Caco-2 (cell line): ENCODE data around the gene ITGA11. TPM values are rescaled to one million over a fixed set of nuclear protein-coding genes. Genes with fewer than 3 reads are reported as not detected.

Experiments used
- BruUV-seq: library from RNA; stranded (reverse); fragments of 400-500 nt; replicated peaks from 2 replicates; lab custom pipeline; 2021; lab: Mats Ljungman, UMichigan
- CTCF ChIA-PET: fragments of 300-600 bp; sonication (Branson Sonifier 250); formaldehyde crosslinking; loops from one replicate; lab custom pipeline; 2022; ENCODE audit warnings: antibody characterized with exemption; lab: Charles Lee
- POLR2A ChIA-PET: fragments of 300-600 bp; sonication (Branson Sonifier 250); formaldehyde crosslinking; loops from one replicate; lab custom pipeline; 2022; ENCODE audit warnings: antibody characterized with exemption; lab: Charles Lee
- DNase-seq, 2 experiments: peaks; one replicate each; pipeline versions ENCODE4 v3.0.0 to v3.0.0-alpha.2; 2020 to 2022
- H3K27me3 ChIP-seq: replicated peaks from 2 replicates; pipeline ENCODE4 v1.6.0; 2011; ENCODE audit warnings: low read length; ENCODE audit not compliant: control insufficient read depth, insufficient read depth
- H3K36me3 ChIP-seq: 2 replicates; pipeline ENCODE4 v1.5.1; 2011; ENCODE audit warnings: low read length; ENCODE audit not compliant: control insufficient read depth, insufficient read depth
- H3K4me1 ChIP-seq: fragments of 250-450 bp; sonication (Bioruptor Pico); 2 replicates; pipeline ENCODE4 v1.5.1; 2020; ENCODE audit warnings: mild to moderate bottlenecking
- H3K4me3 ChIP-seq: 2 replicates; pipeline ENCODE4 v1.5.1; 2011; ENCODE audit warnings: low read depth, mild to moderate bottlenecking, control low read depth, low read length
- H3K9me3 ChIP-seq: fragments of 250-450 bp; sonication (Bioruptor Pico); 2 replicates; pipeline ENCODE4 v1.5.1; 2020; ENCODE audit warnings: mild to moderate bottlenecking, moderate library complexity
- H3K27ac Mint-ChIP-seq: one replicate; pipeline ENCODE4 v1.8.0; 2022; ENCODE audit warnings: mixed read lengths; ENCODE audit not compliant: unreplicated experiment
- H3K27me3 Mint-ChIP-seq: one replicate; pipeline ENCODE4 v1.8.0; 2022; ENCODE audit warnings: mixed read lengths; ENCODE audit not compliant: insufficient read depth, unreplicated experiment
- H3K36me3 Mint-ChIP-seq: one replicate; pipeline ENCODE4 v1.8.0; 2022; ENCODE audit warnings: mild to moderate bottlenecking, mixed read lengths; ENCODE audit not compliant: insufficient read depth, unreplicated experiment
- H3K4me1 Mint-ChIP-seq: one replicate; pipeline ENCODE4 v1.8.0; 2022; ENCODE audit warnings: low read depth, mixed read lengths; ENCODE audit not compliant: unreplicated experiment
- H3K4me3 Mint-ChIP-seq: one replicate; pipeline ENCODE4 v1.8.0; 2022; ENCODE audit warnings: mild to moderate bottlenecking, moderate library complexity, mixed read lengths; ENCODE audit not compliant: unreplicated experiment
- H3K9me3 Mint-ChIP-seq: one replicate; pipeline ENCODE4 v1.8.0; 2022; ENCODE audit warnings: mixed read lengths; ENCODE audit not compliant: unreplicated experiment
- intact Hi-C: fragments of 100-400 bp; cut with micrococcal nuclease; formaldehyde crosslinking; loops from one replicate; pipeline ENCODE4 v1.10.0; 2022; ENCODE audit not compliant: unreplicated experiment
- total RNA-seq: library from RNA; stranded (reverse); gene quantifications from 2 replicates; pipeline ENCODE4 v1.2.3, GENCODE V29; 2022
- TF ChIP-seq, protein P1 (sequence below), 2 experiments: fragments of 200-600 bp in 1 of 2; IDR thresholded peaks; 1 replicate in 1 of 2; 2 replicates in 1 of 2; pipeline versions ENCODE4 v1.5.1 to v1.8.0; 2011 to 2022; ENCODE audit warnings: antibody characterized with exemption in 1 of 2, control low read depth in 1 of 2, inconsistent platforms in 1 of 2, low read depth in 1 of 2, low read length in 1 of 2, mild to moderate bottlenecking in 1 of 2, moderate library complexity in 1 of 2; ENCODE audit not compliant: insufficient read depth in 1 of 2, severe bottlenecking in 1 of 2, unreplicated experiment in 1 of 2

The ITGA11 gene
- total RNA-seq, 1 experiment from 2014 or later = 0.18 TPM

DNA sequence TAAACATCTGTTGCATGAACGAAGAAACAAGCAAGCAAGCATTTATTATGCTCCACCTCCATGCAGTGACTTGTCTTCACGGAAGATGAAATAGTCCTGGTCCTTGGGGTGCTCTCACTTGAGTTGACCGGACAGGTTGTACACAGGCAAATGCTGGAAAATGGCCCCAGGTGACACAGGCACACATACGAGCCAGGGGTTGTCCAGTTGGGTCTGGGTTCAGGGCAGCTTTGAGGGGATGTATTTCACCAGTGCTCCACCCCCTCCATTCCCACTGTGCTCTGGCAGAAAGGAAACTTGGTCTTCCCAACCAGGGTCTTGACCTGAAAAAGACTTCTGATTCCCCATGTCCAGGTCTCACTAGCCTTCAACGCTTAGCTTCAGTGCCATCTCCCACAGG lies 48.3 kb upstream of the ITGA11 start:
- no peaks in the 10 kb centered on the region for H3K36me3 Mint-ChIP-seq
- BruUV-seq = no TSS peak
- peaks cover 24% of the 10 kb centered on the region for H3K27me3 Mint-ChIP-seq
- no peaks in the 10 kb centered on the region for H3K4me1 Mint-ChIP-seq
- TF ChIP-seq, protein P1, sequence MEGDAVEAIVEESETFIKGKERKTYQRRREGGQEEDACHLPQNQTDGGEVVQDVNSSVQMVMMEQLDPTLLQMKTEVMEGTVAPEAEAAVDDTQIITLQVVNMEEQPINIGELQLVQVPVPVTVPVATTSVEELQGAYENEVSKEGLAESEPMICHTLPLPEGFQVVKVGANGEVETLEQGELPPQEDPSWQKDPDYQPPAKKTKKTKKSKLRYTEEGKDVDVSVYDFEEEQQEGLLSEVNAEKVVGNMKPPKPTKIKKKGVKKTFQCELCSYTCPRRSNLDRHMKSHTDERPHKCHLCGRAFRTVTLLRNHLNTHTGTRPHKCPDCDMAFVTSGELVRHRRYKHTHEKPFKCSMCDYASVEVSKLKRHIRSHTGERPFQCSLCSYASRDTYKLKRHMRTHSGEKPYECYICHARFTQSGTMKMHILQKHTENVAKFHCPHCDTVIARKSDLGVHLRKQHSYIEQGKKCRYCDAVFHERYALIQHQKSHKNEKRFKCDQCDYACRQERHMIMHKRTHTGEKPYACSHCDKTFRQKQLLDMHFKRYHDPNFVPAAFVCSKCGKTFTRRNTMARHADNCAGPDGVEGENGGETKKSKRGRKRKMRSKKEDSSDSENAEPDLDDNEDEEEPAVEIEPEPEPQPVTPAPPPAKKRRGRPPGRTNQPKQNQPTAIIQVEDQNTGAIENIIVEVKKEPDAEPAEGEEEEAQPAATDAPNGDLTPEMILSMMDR (IDR thresholded peaks at IDR 0.05; ENCODE audit: insufficient read depth in 1 of 2, low read depth in 1 of 2, low read length in 1 of 2, severe bottlenecking in 1 of 2, unreplicated experiment in 1 of 2) = no peak
- no peak overlapping the region for H3K4me3 ChIP-seq
- no peaks in the 10 kb centered on the region for H3K4me1 ChIP-seq
- H3K9me3 ChIP-seq = no peaks in the 10 kb centered on the region
- ChIA-PET CTCF (no interaction called here), POLR2A (no interaction called here)
- no peaks in the 10 kb centered on the region for H3K36me3 ChIP-seq
- no peak overlapping the region for H3K27ac Mint-ChIP-seq
- no peaks in the 10 kb centered on the region; the same call in 1 of the 2 replicates for H3K27me3 ChIP-seq
- no peak for DNase-seq
- H3K4me3 Mint-ChIP-seq = no peak overlapping the region
- H3K9me3 Mint-ChIP-seq = no peaks in the 10 kb centered on the region
- intact Hi-C loops = no loop called here

DNA sequence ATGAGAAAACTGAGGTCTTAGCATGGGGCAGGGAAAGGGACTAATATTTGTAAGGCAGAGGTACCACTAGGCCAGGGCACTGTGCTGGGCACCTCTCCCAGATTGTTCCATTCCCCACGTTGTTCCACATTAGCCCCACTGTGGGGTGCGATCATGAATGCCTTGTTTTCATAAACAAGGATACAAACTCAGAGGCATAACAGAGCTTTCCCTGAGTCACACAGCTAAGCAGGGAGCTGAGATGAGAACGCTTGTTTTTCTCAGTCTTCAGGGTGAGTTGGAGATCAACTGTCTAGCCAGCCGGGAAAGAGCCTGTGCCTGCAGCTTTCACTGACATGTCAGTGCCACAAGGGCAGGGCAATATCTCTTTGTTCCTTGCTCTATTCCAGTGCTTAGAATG lies 47.9 kb upstream of the ITGA11 start:
- Mint-ChIP-seq H3K4me3 (no peak overlapping the region), H3K4me1 (no peaks in the 10 kb centered on the region), H3K36me3 (no peaks in the 10 kb centered on the region), H3K9me3 (no peaks in the 10 kb centered on the region), H3K27ac (no peak overlapping the region), H3K27me3 (peaks cover 24% of the 10 kb centered on the region)
- no peak overlapping the region for H3K4me3 ChIP-seq
- H3K27me3 ChIP-seq = no peaks in the 10 kb centered on the region; the same call in 1 of the 2 replicates
- intact Hi-C loops = no loop called here
- ChIA-PET POLR2A (no interaction called here), CTCF (no interaction called here)
- no peak for DNase-seq
- H3K9me3 ChIP-seq = no peaks in the 10 kb centered on the region
- TF ChIP-seq, protein P1 (IDR thresholded peaks at IDR 0.05; ENCODE audit: insufficient read depth in 1 of 2, low read depth in 1 of 2, low read length in 1 of 2, severe bottlenecking in 1 of 2, unreplicated experiment in 1 of 2) = no peak
- H3K4me1 ChIP-seq = no peaks in the 10 kb centered on the region
- BruUV-seq = no TSS peak
- no peaks in the 10 kb centered on the region for H3K36me3 ChIP-seq

DNA sequence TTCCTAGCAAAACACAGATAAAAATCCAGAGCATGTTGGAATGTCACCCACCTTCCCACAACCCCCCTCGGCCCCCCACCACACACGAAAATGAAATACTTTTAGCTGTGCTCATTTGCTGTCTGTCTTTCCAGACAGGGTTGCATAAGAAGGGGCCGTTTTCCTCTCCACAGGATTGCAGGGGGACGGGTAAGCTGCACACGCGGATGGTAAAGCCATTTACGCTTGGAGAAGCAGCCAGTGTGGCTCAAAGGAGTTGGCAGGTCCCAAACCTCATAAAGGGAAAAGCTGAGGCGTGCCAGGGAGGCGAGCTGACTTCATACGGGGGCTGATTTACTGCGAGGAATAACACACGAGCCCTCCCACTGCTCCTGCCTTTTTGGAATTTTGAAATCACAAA lies 47.4 kb upstream of the ITGA11 start:
- peaks cover 23% of the 10 kb centered on the region for H3K27me3 Mint-ChIP-seq
- no peaks in the 10 kb centered on the region for H3K9me3 Mint-ChIP-seq
- Histone ChIP-seq H3K36me3 (no peaks in the 10 kb centered on the region), H3K27me3 (no peaks in the 10 kb centered on the region; the same call in 1 of the 2 replicates), H3K4me3 (no peak overlapping the region), H3K9me3 (no peaks in the 10 kb centered on the region), H3K4me1 (no peaks in the 10 kb centered on the region)
- no peaks in the 10 kb centered on the region for H3K36me3 Mint-ChIP-seq
- TF ChIP-seq, protein P1 (IDR thresholded peaks at IDR 0.05; ENCODE audit: insufficient read depth in 1 of 2, low read depth in 1 of 2, low read length in 1 of 2, severe bottlenecking in 1 of 2, unreplicated experiment in 1 of 2) = no peak
- no peak overlapping the region for H3K27ac Mint-ChIP-seq
- CTCF ChIA-PET = no interaction called here
- no peaks in the 10 kb centered on the region for H3K4me1 Mint-ChIP-seq
- no TSS peak for BruUV-seq
- no peak overlapping the region for H3K4me3 Mint-ChIP-seq
- POLR2A ChIA-PET = no interaction called here
- no peak for DNase-seq
- intact Hi-C loops = no loop called here
